Activated naive CD4-positive, alpha-beta T cell treated with anti-CD3 and anti-CD28 coated beads, Interleukin-2, amount 10 ng/mL, durations not matched to agents 7 days and 5 days (primary cell): ENCODE measurements around the gene AATK.

ENCODE experiments used
- CTCF ChIA-PET: fragments of 350-600 bp; sonication (Branson Sonifier 250); formaldehyde crosslinking; loops from one replicate; lab custom pipeline; 2021; ENCODE audit warnings: antibody characterized with exemption; lab: Charles Lee
- DNase-seq: peaks from one replicate; pipeline ENCODE4 v3.0.0-alpha.2; 2020
- H3K27ac Mint-ChIP-seq: one replicate; pipeline ENCODE4 v1.8.0; 2021; ENCODE audit warnings: mild to moderate bottlenecking, moderate library complexity, mixed read lengths
- H3K27me3 Mint-ChIP-seq: one replicate; pipeline ENCODE4 v1.8.0; 2021; ENCODE audit warnings: mild to moderate bottlenecking, mixed read lengths
- H3K36me3 Mint-ChIP-seq: one replicate; pipeline ENCODE4 v1.8.0; 2021; ENCODE audit warnings: mixed read lengths
- H3K4me1 Mint-ChIP-seq: one replicate; pipeline ENCODE4 v1.8.0; 2021; ENCODE audit warnings: mixed read lengths
- H3K4me3 Mint-ChIP-seq: one replicate; pipeline ENCODE4 v1.8.0; 2021; ENCODE audit warnings: mild to moderate bottlenecking, moderate library complexity, mixed read lengths
- H3K9me3 Mint-ChIP-seq: one replicate; pipeline ENCODE4 v1.8.0; 2021; ENCODE audit warnings: mixed read lengths

AATK gene

GRCh38 chr17:81121841-81122733, 43.9 kb downstream of the AATK start:
- H3K4me3 Mint-ChIP-seq, result no peak overlapping the region
- H3K36me3 Mint-ChIP-seq, result no peaks in the 10 kb centered on the region
- H3K4me1 Mint-ChIP-seq, result peaks cover 3% of the 10 kb centered on the region
- H3K27me3 Mint-ChIP-seq, result peaks cover 17% of the 10 kb centered on the region
- H3K9me3 Mint-ChIP-seq, result no peaks in the 10 kb centered on the region
- DNase-seq, result no peak
- CTCF ChIA-PET, result no interaction called here
- no peak overlapping the region for H3K27ac Mint-ChIP-seq

GRCh38 chr17:81120695-81121621, 45.1 kb downstream of the AATK start:
- no peak overlapping the region for H3K27ac Mint-ChIP-seq
- no peaks in the 10 kb centered on the region for H3K36me3 Mint-ChIP-seq
- DNase-seq, result no peak
- peaks cover 17% of the 10 kb centered on the region for H3K27me3 Mint-ChIP-seq
- CTCF ChIA-PET, result no interaction called here
- H3K4me1 Mint-ChIP-seq, result peaks cover 3% of the 10 kb centered on the region
- no peaks in the 10 kb centered on the region for H3K9me3 Mint-ChIP-seq
- no peak overlapping the region for H3K4me3 Mint-ChIP-seq

GRCh38 chr17:81120149-81120484, 45.9 kb downstream of the AATK start:
- peaks cover 17% of the 10 kb centered on the region for H3K27me3 Mint-ChIP-seq
- CTCF ChIA-PET, result no interaction called here
- H3K4me3 Mint-ChIP-seq, result no peak overlapping the region

GRCh38 chr17:81119223-81120148, 46.5 kb downstream of the AATK start:
- H3K36me3 Mint-ChIP-seq, result no peaks in the 10 kb centered on the region
- H3K4me1 Mint-ChIP-seq, result peaks cover 3% of the 10 kb centered on the region
- peaks cover 17% of the 10 kb centered on the region for H3K27me3 Mint-ChIP-seq
- DNase-seq, result peak; percentile 86
- CTCF ChIA-PET, result no interaction called here
- peak overlapping the region; percentile 35 for H3K4me3 Mint-ChIP-seq
- peak overlapping the region; percentile 67 for H3K27ac Mint-ChIP-seq
- H3K9me3 Mint-ChIP-seq, result no peaks in the 10 kb centered on the region

More at GRCh38 chr17:81120149-81120484, 45.9 kb downstream of the AATK start:
- Mint-ChIP-seq H3K36me3 (no peaks in the 10 kb centered on the region), H3K27ac (no peak overlapping the region), H3K4me1 (peaks cover 3% of the 10 kb centered on the region), H3K9me3 (no peaks in the 10 kb centered on the region)
- DNase-seq, result no peak

GRCh38 chr17:81118308-81119221, 47.5 kb downstream of the AATK start:
- Mint-ChIP-seq H3K4me1 (peaks cover 3% of the 10 kb centered on the region), H3K27me3 (peaks cover 17% of the 10 kb centered on the region), H3K27ac (no peak overlapping the region), H3K4me3 (peak overlapping the region; percentile 24), H3K9me3 (no peaks in the 10 kb centered on the region), H3K36me3 (no peaks in the 10 kb centered on the region)
- DNase-seq, result no peak
- CTCF ChIA-PET, result no interaction called here

GRCh38 chr17:81117672-81118198, 48.3 kb downstream of the AATK start:
- no peaks in the 10 kb centered on the region for H3K36me3 Mint-ChIP-seq
- H3K9me3 Mint-ChIP-seq, result no peaks in the 10 kb centered on the region
- H3K27ac Mint-ChIP-seq, result no peak overlapping the region
- DNase-seq, result no peak
- H3K27me3 Mint-ChIP-seq, result peaks cover 17% of the 10 kb centered on the region
- H3K4me1 Mint-ChIP-seq, result peaks cover 3% of the 10 kb centered on the region
- no peak overlapping the region for H3K4me3 Mint-ChIP-seq
- CTCF ChIA-PET, result interaction anchor here (1.2 kb wide), 1 partner anchor 20 kb away, joined by 4 read pairs; no protein-coding TSS in a partner anchor

GRCh38 chr17:81116704-81117103, 49.3 kb downstream of the AATK start:
- H3K4me1 Mint-ChIP-seq, result peaks cover 3% of the 10 kb centered on the region
- no peak overlapping the region for H3K27ac Mint-ChIP-seq
- H3K27me3 Mint-ChIP-seq, result peaks cover 17% of the 10 kb centered on the region
- CTCF ChIA-PET, result interaction anchor here (1.2 kb wide), 1 partner anchor 19 kb away, joined by 4 read pairs; no protein-coding TSS in a partner anchor
- H3K4me3 Mint-ChIP-seq, result no peak overlapping the region
- H3K9me3 Mint-ChIP-seq, result no peaks in the 10 kb centered on the region
- DNase-seq, result no peak
- no peaks in the 10 kb centered on the region for H3K36me3 Mint-ChIP-seq

GRCh38 chr17:81115749-81116464, 50.1 kb downstream of the AATK start:
- Mint-ChIP-seq H3K27me3 (peaks cover 17% of the 10 kb centered on the region), H3K4me3 (no peak overlapping the region), H3K36me3 (no peaks in the 10 kb centered on the region), H3K4me1 (peaks cover 3% of the 10 kb centered on the region), H3K9me3 (no peaks in the 10 kb centered on the region), H3K27ac (no peak overlapping the region)
- CTCF ChIA-PET, result no interaction called here
- no peak for DNase-seq

- no peaks in the 10 kb centered on the region for H3K9me3 Mint-ChIP-seq
- CTCF ChIA-PET, result no interaction called here
- peaks cover 3% of the 10 kb centered on the region for H3K4me1 Mint-ChIP-seq
- H3K27ac Mint-ChIP-seq, result no peak overlapping the region
- peaks cover 17% of the 10 kb centered on the region for H3K27me3 Mint-ChIP-seq
- H3K36me3 Mint-ChIP-seq, result no peaks in the 10 kb centered on the region
- no peak for DNase-seq
- H3K4me3 Mint-ChIP-seq, result no peak overlapping the region
These were observed 50.8 kb downstream of the AATK start for GRCh38 chr17:81115219-81115618.

- Mint-ChIP-seq H3K27me3 (peaks cover 14% of the 10 kb centered on the region), H3K27ac (no peak overlapping the region), H3K4me3 (no peak overlapping the region), H3K9me3 (no peaks in the 10 kb centered on the region), H3K36me3 (no peaks in the 10 kb centered on the region), H3K4me1 (peaks cover 3% of the 10 kb centered on the region)
- CTCF ChIA-PET, result no interaction called here
- DNase-seq, result no peak
These were observed 51.5 kb downstream of the AATK start for GRCh38 chr17:81114351-81115093.

- DNase-seq, result no peak
- Mint-ChIP-seq H3K27me3 (peaks cover 3% of the 10 kb centered on the region), H3K27ac (no peak overlapping the region), H3K4me1 (no peaks in the 10 kb centered on the region), H3K36me3 (no peaks in the 10 kb centered on the region), H3K4me3 (no peak overlapping the region), H3K9me3 (no peaks in the 10 kb centered on the region)
- CTCF ChIA-PET, result no interaction called here
These were observed 52.8 kb downstream of the AATK start for GRCh38 chr17:81113158-81113724.
